ENCODE measurements around the gene MPDZ.

DNA sequence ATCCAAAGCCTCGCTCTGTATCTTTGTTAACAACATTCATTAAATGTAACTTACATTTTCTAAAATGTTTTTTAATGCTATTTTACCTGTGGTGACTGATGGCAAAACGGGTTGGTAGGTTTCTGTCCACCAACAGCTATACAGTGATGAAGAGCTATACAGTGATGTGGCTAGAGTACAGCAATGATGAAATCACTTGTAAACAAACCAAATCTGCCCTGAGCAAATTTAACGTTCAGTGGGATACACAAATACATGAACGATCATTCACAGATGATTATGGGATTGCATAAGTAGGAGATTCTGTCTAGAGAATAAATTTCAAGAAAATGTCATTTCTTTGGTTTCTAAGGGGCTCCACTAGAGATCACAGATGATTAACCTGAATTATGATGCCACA lies 132.7 kb downstream of the MPDZ start:
- no peak for TF ChIP-seq REST (IDR thresholded peaks at IDR 0.05; ENCODE audit: insufficient replicate concordance, low read depth)
- TF ChIP-seq, protein P1, sequence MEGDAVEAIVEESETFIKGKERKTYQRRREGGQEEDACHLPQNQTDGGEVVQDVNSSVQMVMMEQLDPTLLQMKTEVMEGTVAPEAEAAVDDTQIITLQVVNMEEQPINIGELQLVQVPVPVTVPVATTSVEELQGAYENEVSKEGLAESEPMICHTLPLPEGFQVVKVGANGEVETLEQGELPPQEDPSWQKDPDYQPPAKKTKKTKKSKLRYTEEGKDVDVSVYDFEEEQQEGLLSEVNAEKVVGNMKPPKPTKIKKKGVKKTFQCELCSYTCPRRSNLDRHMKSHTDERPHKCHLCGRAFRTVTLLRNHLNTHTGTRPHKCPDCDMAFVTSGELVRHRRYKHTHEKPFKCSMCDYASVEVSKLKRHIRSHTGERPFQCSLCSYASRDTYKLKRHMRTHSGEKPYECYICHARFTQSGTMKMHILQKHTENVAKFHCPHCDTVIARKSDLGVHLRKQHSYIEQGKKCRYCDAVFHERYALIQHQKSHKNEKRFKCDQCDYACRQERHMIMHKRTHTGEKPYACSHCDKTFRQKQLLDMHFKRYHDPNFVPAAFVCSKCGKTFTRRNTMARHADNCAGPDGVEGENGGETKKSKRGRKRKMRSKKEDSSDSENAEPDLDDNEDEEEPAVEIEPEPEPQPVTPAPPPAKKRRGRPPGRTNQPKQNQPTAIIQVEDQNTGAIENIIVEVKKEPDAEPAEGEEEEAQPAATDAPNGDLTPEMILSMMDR (IDR thresholded peaks at IDR 0.05; ENCODE audit: insufficient read depth, low read length): no peak
- TF ChIP-seq POLR2AphosphoS5 (IDR thresholded peaks at IDR 0.05; ENCODE audit: low read depth): no peak
- TF ChIP-seq SPI1 (IDR thresholded peaks at IDR 0.05; ENCODE audit: borderline replicate concordance, low read depth): no peak
- no peak for TF ChIP-seq GABPA (IDR thresholded peaks at IDR 0.05; ENCODE audit: low read depth)

All from HL-60 (cell line).